DMS 273 treated with DMSO at 0.1 percent for 48 hours (cell line): ENCODE measurements around the gene ZNF677.
A peak's percentile ranks its signal among the peaks of the same experiment; 100 is the strongest.
"Not testable (repeated sequence)": the region's sequence is repeated elsewhere in the genome, so short reads cannot be mapped to it uniquely, and the experiment has no call there.

Source experiments
- DNase-seq: peaks from one replicate; lab custom pipeline; 2025; lab: John Stamatoyannopoulos, UW

The ZNF677 gene

GRCh38 chr19:53254411-53255341 lies at the start of gene ZNF677:
ZNF677 (minus strand) TSS chr19:53254873; CDS start chr19:53251550, 3,323 bp downstream.
- DNase-seq, result no peak

- DNase-seq, result not testable (repeated sequence)
Observed at GRCh38 chr19:53301341-53301740, 46.7 kb upstream of the ZNF677 start.

- DNase-seq, result no peak
Observed at GRCh38 chr19:53294786-53295441, 40.2 kb upstream of the ZNF677 start.

GRCh38 chr19:53290758-53291549 lies 36.3 kb upstream of the ZNF677 start:
- DNase-seq, result no peak

GRCh38 chr19:53285087-53285486 lies 30.4 kb upstream of the ZNF677 start:
- DNase-seq, result no peak

- not testable (repeated sequence) for DNase-seq
Observed at GRCh38 chr19:53281947-53282346, 27.3 kb upstream of the ZNF677 start.

- DNase-seq, result no peak
Observed at GRCh38 chr19:53275480-53275879, 20.8 kb upstream of the ZNF677 start.

- DNase-seq, result no peak
Observed at GRCh38 chr19:53272044-53272443, 17.4 kb upstream of the ZNF677 start.

- not testable (repeated sequence) for DNase-seq
Observed at GRCh38 chr19:53269861-53270260, 15.2 kb upstream of the ZNF677 start.

GRCh38 chr19:53267623-53268022 lies 12.9 kb upstream of the ZNF677 start, which contains the start of gene VN1R4:
VN1R4 (minus strand) TSS chr19:53267723; CDS start chr19:53267665, 58 bp downstream.
- not testable (repeated sequence) for DNase-seq

- not testable (repeated sequence) for DNase-seq
Observed at GRCh38 chr19:53257715-53258342, 3.2 kb upstream of the ZNF677 start, which contains the start of gene VN1R2. VN1R2 (plus strand) TSS chr19:53258292; CDS start chr19:53258376, 84 bp downstream.

GRCh38 chr19:53246498-53246897 lies 8.2 kb downstream of the ZNF677 start:
- no peak for DNase-seq

GRCh38 chr19:53237114-53237777 lies 17.4 kb downstream of the ZNF677 start:
- DNase-seq, result no peak

GRCh38 chr19:53224606-53225005 lies 30.1 kb downstream of the ZNF677 start:
- no peak for DNase-seq

- DNase-seq, result not testable (repeated sequence)
Observed at GRCh38 chr19:53222716-53223115, 32.0 kb downstream of the ZNF677 start.

- DNase-seq, result no peak
Observed at GRCh38 chr19:53212703-53213320, 41.9 kb downstream of the ZNF677 start.

- not testable (repeated sequence) for DNase-seq
Observed at GRCh38 chr19:53211554-53211953, 43.1 kb downstream of the ZNF677 start.

- DNase-seq, result peak; percentile 57
Observed at GRCh38 chr19:53196777-53197396, 57.8 kb downstream of the ZNF677 start.

- DNase-seq, result peak; percentile 40
Observed at GRCh38 chr19:53195265-53195903, 59.3 kb downstream of the ZNF677 start.
